ENCODE results near the gene ZFP28. TPM values are rescaled to one million over a fixed set of nuclear protein-coding genes. Genes with fewer than 3 reads are reported as not detected.
A peak's percentile ranks its signal among the peaks of the same experiment; 100 is the strongest.

Gene ZFP28
- polyA plus RNA-seq, 1 donor (not counting 4 experiments of a cell fraction or from before 2014, with no cell fraction given), result 6.9 TPM

- peaks cover 0 to 1% of the 10 kb centered on the region in 2 experiments for H3K36me3 ChIP-seq (ENCODE audit: control insufficient read depth in 2 of 2, extremely low read depth in 1 of 2, insufficient read depth in 2 of 2, low read length in 2 of 2)
- H3K79me2 ChIP-seq (ENCODE audit: control insufficient read depth, insufficient read depth, low read length), result no peaks in the 10 kb centered on the region
- no peak for FAIRE-seq
- no peaks in the 10 kb centered on the region for H4K20me1 ChIP-seq (ENCODE audit: control insufficient read depth, extremely low read depth, insufficient read depth, low read length)
- H3K9me3 ChIP-seq (ENCODE audit: control insufficient read depth, low read depth, low read length), result no peaks in the 10 kb centered on the region
- H3K4me1 ChIP-seq (ENCODE audit: control insufficient read depth, extremely low read depth, insufficient read depth, low read length), result peaks cover 5% of the 10 kb centered on the region
- dilution Hi-C loops (cut with MboI; ENCODE audit: extremely low pct_ligation_motif_present, low sequenced_read_pairs), result no loop called here
- no peak for DNase-seq (ENCODE audit: low read depth, low spot score)
- no peak overlapping the region for H3K9ac ChIP-seq (ENCODE audit: control insufficient read depth, extremely low read depth, insufficient read depth, low read length)
- TF ChIP-seq CTCF (optimal IDR thresholded peaks at IDR 0.05 in 1 of 3, IDR thresholded peaks at IDR 0.05 in 1 of 3, conservative IDR thresholded peaks at IDR 0.05 in 1 of 3; ENCODE audit: extremely low read depth in 1 of 3, insufficient read depth in 2 of 3, low read length in 3 of 3), result no peak
- TF ChIP-seq EZH2 (IDR thresholded peaks at IDR 0.05; ENCODE audit: low read length), result no peak
- H3K27ac ChIP-seq (ENCODE audit: control insufficient read depth, insufficient read depth, low read length), result no peak overlapping the region
- no peaks in the 10 kb centered on the region for H3K27me3 ChIP-seq (ENCODE audit: control insufficient read depth, extremely low read depth, insufficient read depth, low read length)
- no peak overlapping the region for H2AFZ ChIP-seq (ENCODE audit: control insufficient read depth, low read length)
- no peak overlapping the region for H3K4me3 ChIP-seq (ENCODE audit: control insufficient read depth in 2 of 3, extremely low read depth in 1 of 3, insufficient read depth in 2 of 3, low read depth in 1 of 3, low read length in 3 of 3)
- H3K9me1 ChIP-seq (ENCODE audit: control insufficient read depth, extremely low read depth, insufficient read depth, low read length), result no peaks in the 10 kb centered on the region
- H3K4me2 ChIP-seq (ENCODE audit: control insufficient read depth, extremely low read depth, insufficient read depth, low read depth, low read length), result no peak overlapping the region
Observed at GRCh38 chr19:56504581-56504980, 34.2 kb upstream of the ZFP28 start.

GRCh38 chr19:56507446-56508289 lies 31.1 kb upstream of the ZFP28 start, which contains the start of gene ZNF471:
TSS of gene ZNF471 (plus strand) at chr19:56507855. CDS start at chr19:56511572, 3,717 bp downstream.
- Histone ChIP-seq H3K36me3 (ENCODE audit: control insufficient read depth in 2 of 2, extremely low read depth in 1 of 2, insufficient read depth in 2 of 2, low read length in 2 of 2) (no peaks in the 10 kb centered on the region), H3K27me3 (ENCODE audit: control insufficient read depth, extremely low read depth, insufficient read depth, low read length) (no peaks in the 10 kb centered on the region), H3K4me2 (ENCODE audit: control insufficient read depth, extremely low read depth, insufficient read depth, low read depth, low read length) (peak within 1 kb of the TSS; percentile 99), H2AFZ (ENCODE audit: control insufficient read depth, low read length) (peak within 1 kb of the TSS; percentile 100), H3K9ac (ENCODE audit: control insufficient read depth, extremely low read depth, insufficient read depth, low read length) (peak within 1 kb of the TSS; percentile 90), H3K79me2 (ENCODE audit: control insufficient read depth, insufficient read depth, low read length) (no peaks in the 10 kb centered on the region), H3K9me1 (ENCODE audit: control insufficient read depth, extremely low read depth, insufficient read depth, low read length) (no peaks in the 10 kb centered on the region), H4K20me1 (ENCODE audit: control insufficient read depth, extremely low read depth, insufficient read depth, low read length) (no peaks in the 10 kb centered on the region), H3K27ac (ENCODE audit: control insufficient read depth, insufficient read depth, low read length) (peak within 1 kb of the TSS; percentile 87), H3K4me1 (ENCODE audit: control insufficient read depth, extremely low read depth, insufficient read depth, low read length) (peaks cover 5% of the 10 kb centered on the region), H3K4me3 (ENCODE audit: control insufficient read depth in 2 of 3, extremely low read depth in 1 of 3, insufficient read depth in 2 of 3, low read depth in 1 of 3, low read length in 3 of 3) (peak within 1 kb of the TSS; percentile 69 to 93 (median 89)), H3K9me3 (ENCODE audit: control insufficient read depth, low read depth, low read length) (no peaks in the 10 kb centered on the region)
- TF ChIP-seq EZH2 (IDR thresholded peaks at IDR 0.05; ENCODE audit: low read length) (no peak), CTCF (optimal IDR thresholded peaks at IDR 0.05 in 1 of 3, IDR thresholded peaks at IDR 0.05 in 1 of 3, conservative IDR thresholded peaks at IDR 0.05 in 1 of 3; ENCODE audit: extremely low read depth in 1 of 3, insufficient read depth in 2 of 3, low read length in 3 of 3) (no peak)
- peak; percentile 85 for FAIRE-seq
- dilution Hi-C loops (cut with MboI; ENCODE audit: extremely low pct_ligation_motif_present, low sequenced_read_pairs), result no loop called here
- peak; percentile 86 for DNase-seq (ENCODE audit: low read depth, low spot score)

Data from keratinocyte (primary cell).